NCI-H748 (cell line): ENCODE results near the gene ANXA11.
A peak's percentile ranks its signal among the peaks of the same experiment; 100 is the strongest.
"Not testable (repeated sequence)": the region's sequence is repeated elsewhere in the genome, so short reads cannot be mapped to it uniquely, and the experiment has no call there.

Source experiments
- DNase-seq: peaks from one replicate; lab custom pipeline; 2025; ENCODE audit not compliant: unreplicated experiment; lab: John Stamatoyannopoulos, UW

The ANXA11 gene

GRCh38 chr10:80210259-80210658 is 4.9 kb upstream of the ANXA11 start:
- DNase-seq = no peak

- DNase-seq = no peak
Observed at GRCh38 chr10:80207768-80208370, 2.5 kb upstream of the ANXA11 start.

GRCh38 chr10:80206277-80206655 is 929 bp upstream of the ANXA11 start:
- DNase-seq = no peak

GRCh38 chr10:80204677-80205476 is 460 bp downstream of the ANXA11 start:
- DNase-seq = no peak

GRCh38 chr10:80203835-80204676 is 1.3 kb downstream of the ANXA11 start:
- no peak for DNase-seq

- DNase-seq = peak; percentile 5
Observed at GRCh38 chr10:80202934-80203834, 2.2 kb downstream of the ANXA11 start.

- DNase-seq = not testable (repeated sequence)
Observed at GRCh38 chr10:80202530-80202929, 2.8 kb downstream of the ANXA11 start.

GRCh38 chr10:80201608-80202141 is 3.7 kb downstream of the ANXA11 start:
- no peak for DNase-seq

GRCh38 chr10:80200687-80201086 is 4.7 kb downstream of the ANXA11 start:
- no peak for DNase-seq

GRCh38 chr10:80200259-80200658 is 5.1 kb downstream of the ANXA11 start:
- no peak for DNase-seq

GRCh38 chr10:80199828-80200227 is 5.5 kb downstream of the ANXA11 start:
- no peak for DNase-seq

- DNase-seq = no peak
Observed at GRCh38 chr10:80197972-80198916, 7.1 kb downstream of the ANXA11 start.

- no peak for DNase-seq
Observed at GRCh38 chr10:80196950-80197315, 8.4 kb downstream of the ANXA11 start.

GRCh38 chr10:80196270-80196949 is 8.9 kb downstream of the ANXA11 start:
- DNase-seq = no peak

GRCh38 chr10:80195046-80195574 is 10.2 kb downstream of the ANXA11 start:
- DNase-seq = no peak

- DNase-seq = no peak
Observed at GRCh38 chr10:80194373-80195045, 10.8 kb downstream of the ANXA11 start.

GRCh38 chr10:80192553-80192952 is 12.8 kb downstream of the ANXA11 start:
- no peak for DNase-seq
